Stimulated activated CD8-positive, alpha-beta memory T cell treated with anti-CD3 and anti-CD28 coated beads, Interleukin-7, amount 100 ng/mL, for 48 hours (primary cell): ENCODE measurements around the gene ISOC2.
"Not testable (repeated sequence)": the region's sequence is repeated elsewhere in the genome, so short reads cannot be mapped to it uniquely, and the experiment has no call there.

ENCODE experiments used
- DNase-seq, 2 donors: peaks; one replicate each; pipeline ENCODE4 v3.0.0-alpha.2; 2020; ENCODE audit warnings: low read depth in 1 of 2; ENCODE audit errors: extremely low read depth in 1 of 2

The ISOC2 gene

DNA sequence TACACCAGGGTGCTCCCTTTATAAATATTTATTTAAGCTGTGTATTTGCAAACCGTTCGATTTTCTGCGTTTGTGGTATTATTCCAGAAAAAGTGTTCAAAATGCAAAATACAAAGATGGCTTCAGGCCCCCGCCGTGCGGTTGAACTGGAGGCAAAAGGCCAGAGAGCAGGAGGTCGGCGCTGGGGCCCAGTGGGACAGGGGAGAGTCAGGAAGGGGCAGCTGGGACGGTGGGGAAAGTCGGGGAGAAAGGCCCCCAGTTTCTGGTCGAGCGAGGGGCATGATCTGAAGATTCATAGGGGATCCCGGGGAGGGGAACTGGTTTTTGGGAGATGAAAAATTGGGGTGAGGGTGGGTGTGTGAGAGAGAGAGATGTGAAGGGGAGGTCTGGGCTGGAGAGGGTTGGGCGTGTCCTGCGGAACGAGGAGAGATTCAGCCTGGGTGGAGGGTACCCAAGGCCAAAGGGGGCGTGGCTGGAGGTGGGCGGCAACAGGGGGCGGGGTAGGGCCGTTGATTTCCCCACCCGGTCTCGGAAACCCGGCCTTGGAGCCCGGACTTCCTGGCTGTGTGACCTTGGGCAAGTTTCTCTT is 678 bp downstream of the ISOC2 start:
- peak; percentile 27 to 33 for DNase-seq

DNA sequence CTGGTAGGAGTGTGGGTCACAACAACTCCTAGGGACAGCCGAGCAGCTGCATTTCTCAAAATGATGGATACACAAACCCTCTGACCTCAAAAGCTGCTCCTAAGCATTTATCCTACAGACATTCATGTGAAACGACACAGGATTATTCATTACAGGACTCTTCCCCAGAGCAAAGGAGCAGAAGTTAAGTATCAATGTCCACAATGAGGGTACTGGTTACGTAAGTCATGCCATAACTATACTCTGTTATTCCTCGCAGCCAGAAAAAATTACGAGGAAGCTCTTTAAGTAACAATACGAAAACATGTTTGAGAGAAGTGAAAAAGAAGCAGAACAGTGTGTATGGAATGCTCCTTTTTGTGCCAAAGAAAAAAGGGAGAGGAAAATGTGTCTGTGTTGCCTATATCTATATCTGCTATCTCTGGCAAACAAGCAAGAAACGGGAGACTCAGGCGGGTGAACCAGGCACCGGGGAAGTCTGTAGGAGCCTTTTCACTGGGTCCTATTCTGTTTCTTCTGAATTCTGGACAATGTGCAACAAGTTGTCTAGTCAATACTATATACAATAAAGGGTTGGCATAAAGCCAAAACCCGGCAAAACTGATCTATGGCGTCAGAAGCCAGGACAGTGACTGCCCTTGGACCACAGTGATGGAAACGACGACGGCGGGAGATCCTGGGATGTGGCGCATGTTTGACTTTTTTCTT is 1.3 kb downstream of the ISOC2 start:
- DNase-seq: no peak

DNA sequence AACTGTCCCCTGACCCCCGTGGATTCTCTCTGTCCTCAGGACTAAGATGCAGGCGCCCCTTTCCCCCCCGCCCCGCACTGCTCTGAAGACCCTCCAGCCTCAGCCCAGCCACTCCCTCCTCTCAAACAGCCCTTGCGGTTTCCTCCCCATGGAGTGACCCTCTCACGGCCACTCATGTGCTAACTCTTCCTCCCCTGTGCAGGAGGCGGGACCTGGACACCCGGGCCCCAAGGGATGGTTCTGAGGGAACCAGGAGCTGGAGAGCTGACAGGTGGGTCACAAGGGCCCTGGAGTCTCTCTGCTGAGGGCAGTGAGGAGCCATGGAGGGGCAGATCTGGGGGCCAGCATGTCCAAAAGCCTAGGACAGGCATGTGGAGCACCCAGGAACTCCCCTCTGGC is 1.9 kb downstream of the ISOC2 start:
- no peak for DNase-seq

DNA sequence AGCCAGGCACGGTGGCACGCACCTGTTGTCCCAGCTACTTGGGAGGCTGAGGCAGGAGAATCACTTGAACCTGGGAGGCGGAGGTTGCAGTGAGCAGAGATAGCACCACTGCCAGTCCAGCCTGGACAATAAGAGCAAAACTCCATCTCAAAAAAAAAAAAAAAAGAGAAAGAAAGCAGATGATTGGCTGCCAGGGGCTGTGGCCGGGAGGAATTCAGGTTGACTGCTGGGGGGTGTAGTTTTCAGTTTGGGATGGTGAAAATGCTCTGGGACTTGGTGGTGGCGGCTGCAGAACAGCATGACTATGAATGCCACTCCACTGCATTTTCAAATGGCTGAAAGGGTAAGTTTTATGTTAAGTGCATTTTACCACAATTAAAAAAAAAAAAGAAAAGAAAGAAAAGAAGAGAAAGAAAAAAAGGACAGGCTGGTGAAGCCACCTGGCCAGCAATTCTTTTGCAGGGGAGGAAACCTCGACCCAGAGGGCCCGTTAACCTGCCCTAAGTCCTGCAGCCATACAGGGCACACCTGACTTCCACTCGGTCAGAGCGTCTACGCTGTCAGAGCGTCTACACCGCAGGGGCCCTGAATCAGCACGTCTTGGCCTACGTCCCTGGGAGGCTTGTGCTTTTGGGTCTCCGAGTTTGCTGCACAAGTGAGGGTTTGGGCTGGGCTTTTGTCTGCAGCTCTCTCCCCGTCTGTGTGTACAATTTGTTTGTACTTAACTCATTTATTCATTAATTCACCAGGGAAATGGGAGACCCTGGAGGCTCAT is 3.6 kb downstream of the ISOC2 start:
- no peak for DNase-seq

DNA sequence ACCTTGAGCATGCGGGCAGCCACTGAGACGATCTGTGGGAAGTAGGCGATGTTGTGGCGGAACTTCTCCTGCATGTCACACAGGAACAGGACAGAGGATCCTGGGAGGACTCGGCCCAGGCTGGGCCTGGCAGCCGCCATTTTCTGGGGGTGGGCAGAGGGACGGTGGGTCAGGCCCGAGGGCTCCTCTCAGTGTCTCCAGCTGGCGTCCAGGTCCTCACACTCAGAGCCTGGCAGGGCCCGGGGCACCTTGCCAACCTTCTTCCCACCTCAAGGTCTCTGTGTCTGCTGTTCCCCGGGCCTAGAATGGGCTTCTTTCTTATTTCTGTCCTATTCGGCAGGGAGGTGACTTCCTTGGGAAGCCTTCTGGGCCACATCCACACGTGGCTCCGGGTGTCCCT is 5.1 kb downstream of the ISOC2 start:
- no peak for DNase-seq

DNA sequence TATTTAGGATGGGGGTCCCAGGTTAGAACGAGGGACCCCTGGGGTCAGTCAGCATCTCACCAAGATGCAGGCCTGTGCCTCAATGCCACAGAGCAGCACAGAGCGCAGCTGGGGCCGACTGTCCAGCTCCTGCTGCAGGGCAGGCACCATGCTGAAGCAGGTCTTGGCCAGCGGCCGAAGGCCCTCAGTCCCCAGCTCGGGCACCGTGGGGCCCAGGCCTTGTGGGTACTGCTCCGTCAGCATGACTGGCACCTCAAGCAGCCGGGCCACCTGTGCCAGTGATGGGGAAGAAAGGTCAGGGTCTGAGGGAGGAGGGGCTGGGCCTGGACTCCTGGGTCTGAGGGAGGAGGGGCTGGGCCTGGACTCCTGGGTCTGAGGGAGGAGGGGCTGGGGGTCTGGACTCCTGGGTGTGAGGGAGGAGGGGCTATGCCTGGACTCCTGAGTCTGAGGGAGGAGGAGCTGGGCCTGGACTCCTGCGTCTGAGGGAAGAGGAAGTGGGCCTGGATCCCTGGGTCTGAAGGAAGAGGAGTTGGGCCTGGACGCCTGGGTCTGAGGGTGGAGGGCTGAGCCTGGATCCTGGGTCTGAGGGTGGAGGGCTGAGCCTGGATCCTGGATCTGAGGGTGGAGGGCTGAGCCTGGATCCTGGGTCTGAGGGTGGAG is 5.7 kb downstream of the ISOC2 start:
- DNase-seq: no peak

DNA sequence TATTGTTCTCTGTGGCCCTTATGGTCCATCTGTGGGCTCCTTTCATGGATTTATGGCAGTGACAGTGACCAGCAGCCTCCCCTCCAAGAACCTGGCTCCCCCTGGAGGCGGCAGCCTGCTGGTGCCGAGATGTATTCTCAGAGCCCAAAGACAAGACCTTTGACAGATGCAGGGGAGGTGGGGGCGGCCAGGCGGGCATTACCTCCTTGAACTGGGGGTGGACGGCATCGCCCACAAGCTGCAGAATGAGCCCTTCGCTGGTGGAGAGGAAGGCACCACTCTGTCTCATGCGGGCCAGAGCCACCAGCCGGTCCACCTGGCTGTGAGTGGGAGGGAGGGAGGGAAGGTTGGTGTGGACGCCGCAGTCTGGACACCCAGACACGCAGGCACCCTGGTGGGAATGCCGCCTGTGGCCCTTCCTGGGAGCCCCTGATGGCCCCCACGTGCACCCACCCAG is 6.6 kb downstream of the ISOC2 start:
- no peak for DNase-seq

DNA sequence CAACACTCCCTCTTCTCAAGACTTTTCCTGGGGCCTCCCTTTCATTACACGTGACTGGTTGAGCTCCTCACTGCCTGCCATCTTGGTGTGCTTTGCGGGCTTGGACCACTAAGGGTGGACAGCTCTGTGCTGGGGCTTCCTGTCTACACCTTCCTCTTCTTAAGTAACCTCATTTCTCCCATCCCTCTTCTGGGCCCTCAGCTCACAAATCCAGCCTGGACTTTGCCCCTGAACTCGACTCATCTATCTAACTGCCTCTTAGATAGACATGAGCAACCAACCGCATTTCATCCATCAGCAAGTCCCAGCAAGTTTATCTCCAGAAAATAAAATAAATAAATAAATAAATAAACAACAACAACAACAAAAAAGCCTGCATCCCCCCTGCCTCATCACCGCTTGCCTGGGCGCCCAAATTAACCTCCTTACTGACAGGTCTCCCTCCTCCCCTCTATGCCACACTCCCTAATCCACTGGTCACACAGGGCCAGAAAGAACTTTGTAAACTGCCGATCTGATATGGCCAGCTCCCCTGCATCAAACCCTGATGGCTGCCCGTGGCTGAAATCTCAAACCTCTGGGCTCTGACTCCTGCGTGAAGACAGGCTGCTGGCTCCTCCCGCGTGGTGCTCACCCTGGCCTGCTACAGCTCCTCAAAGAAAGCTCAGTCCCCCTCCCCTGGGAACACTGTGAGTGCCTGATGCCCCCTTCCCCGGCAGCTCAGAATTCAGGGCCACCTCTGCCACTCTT is 7.8 kb downstream of the ISOC2 start:
- DNase-seq: no peak

DNA sequence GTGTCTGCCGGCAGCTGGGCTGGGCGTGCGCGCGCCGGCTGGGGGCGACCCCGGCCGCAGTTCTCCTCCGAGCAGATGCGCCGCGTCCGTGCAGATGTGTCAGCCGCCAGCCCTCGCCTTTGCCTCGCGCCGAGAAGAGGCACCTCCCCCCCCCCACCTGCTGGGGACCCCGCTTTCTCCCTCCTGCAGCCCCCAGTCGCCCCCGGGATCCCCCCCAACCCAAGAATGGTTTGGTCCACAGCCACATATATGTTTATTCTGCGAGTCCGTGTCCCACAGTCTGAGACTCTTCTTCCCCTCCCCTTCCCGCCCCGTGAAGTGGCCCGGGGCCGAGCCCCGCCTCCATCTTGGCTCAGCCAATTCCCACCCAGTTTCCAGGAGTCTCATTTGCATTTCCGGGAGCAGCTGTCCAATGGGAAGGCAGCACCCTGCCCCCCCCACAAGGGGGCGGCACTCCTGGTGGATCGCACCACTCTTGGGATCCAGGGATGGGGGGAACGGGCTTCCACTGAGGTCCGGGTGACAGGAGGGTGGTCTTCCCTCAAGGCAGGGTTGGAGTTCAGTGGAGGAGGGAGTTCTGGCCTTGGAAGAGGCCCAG is 8.6 kb downstream of the ISOC2 start:
- peak in 1 of 2 donors; percentile 16 for DNase-seq

DNA sequence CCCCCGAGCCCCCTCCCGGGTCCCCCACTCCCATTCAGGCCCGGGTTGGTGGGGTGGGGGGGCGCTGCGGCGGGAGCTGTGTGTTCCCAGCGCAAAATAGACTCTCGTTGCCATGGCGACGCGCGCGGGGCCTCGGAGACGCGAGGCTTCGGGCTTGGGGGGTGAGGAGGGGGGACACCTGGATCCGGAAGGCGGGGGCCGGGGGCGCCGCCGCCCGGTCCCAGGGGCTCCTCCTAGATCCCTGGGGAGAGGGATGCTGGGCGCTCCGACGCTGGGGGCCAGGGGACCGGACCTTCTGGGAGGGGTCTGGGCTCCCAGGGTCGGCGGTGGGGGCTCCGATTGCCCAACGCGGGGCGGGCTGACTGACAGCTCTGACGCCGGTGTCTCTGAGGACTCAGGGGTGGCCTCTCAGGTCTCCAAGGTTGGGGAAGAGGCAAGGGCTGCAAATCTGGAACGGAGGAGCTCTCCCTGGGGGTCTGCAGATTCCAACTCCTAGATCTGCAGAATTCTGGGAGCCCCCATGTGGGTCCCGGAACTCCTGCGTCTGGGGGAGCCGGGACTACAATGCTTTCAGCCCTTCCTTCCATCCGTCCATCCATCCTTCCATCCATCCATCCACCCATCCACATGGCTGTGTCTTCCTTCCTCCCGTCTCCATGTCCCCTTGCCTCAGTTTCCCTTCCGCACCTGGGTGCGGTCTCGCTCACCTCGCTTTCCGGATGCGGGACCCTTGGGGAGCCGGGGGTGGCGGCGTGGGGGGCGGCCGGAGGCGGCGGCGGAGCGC is 9.3 kb downstream of the ISOC2 start:
- DNase-seq: no peak

DNA sequence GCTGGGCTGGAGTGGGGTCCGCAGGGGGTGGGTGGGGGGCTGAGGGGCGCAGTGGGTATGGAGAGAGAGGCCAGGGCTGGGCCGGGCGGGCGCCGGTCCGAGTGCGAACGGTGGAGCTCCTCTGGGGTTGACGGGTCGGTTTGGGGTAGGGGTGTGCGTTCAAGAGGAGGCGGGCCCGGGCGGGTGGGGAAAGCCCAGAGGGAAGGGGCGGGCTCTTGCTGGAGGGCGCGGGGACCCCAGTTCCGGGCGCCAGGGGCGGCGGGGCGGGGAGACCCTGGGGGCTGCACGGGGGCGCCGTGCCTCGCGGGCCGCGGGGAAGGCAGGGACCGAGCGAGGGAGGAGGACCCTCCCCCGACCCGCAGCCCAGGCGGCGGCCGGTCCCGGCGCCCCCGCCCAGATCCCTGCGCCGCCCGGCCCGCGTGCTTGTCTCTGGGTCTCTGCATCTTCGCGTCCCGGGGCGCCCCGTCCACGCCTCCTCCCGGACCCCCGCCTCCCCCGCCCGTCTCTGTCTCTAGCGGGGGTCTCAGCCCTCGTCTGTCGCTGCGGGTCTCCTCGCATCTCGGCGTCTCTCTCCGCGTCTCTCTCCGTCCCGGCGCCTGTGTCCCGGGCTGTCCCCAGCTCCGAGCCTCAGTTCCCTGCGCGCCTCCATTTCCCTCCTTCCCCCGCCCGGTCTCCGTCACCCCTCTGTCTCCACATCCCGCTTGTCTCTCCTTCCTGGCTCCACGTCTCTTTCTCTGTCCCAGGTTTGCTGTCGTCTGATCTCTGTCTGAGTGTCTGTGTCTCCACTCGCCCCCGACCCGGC is 10.1 kb downstream of the ISOC2 start:
- DNase-seq: no peak

DNA sequence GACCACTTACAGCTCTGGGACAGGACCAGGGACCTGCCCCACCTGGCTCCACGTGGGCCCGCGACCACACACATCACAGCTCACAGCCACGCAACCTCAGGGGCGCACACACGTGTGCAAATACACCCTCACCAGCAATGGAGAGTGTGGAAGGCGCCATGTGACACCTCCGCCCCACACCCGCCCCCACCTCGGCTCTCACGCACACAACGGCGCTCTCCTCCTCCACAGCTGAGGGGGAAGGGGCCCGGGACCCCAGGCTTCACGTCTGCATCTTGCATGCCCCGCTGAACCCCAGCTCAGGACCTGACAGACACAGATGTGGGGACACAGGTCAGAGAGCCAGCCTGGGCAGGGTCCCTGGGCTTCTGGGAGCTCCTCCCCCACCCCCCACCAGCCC is 12.0 kb downstream of the ISOC2 start:
- DNase-seq: no peak

DNA sequence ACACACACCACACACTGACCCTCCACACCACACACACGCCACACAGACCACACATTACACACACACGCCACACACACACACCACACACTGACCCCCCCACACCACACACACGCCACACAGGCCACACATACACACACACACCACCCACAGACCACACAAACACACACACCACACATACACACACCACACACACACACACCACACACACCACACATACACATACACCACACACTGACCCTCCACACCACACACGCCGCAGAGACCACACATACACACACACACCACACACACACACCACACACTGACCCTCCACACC is 13.3 kb downstream of the ISOC2 start:
- DNase-seq: not testable (repeated sequence)

DNA sequence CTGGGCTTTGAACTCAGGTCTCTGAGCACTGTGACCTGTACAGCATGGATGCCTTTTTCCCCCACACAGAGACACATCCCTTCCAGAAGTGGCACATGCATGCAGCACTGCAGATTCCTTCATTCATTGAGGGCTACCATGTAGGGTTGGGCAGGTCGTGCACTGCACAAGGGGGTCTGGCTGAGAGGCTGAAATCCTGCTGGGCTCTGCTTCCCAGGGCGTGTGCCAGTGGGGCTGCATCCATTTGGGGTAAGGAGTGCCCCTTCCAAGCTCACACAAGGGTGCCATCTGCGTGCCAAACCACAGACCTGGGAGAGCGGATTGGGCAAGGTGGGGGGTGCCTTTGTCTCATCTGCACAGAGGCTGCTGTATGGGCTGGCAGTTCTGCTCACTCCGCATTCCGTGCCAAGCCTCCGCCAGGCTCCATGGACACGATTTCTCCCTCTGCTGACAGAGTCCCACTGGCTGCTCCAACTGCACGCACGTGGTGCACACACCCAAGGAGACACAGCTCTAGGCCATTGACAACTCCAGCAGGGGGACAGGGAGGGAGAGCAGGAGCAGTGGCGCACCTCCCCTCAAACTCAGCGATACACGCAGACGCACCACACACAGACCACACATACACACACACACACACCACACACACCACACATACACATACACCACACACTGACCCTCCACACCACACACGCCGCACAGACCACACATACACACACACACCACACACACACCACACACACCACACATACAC is 13.8 kb downstream of the ISOC2 start:
- no peak for DNase-seq

DNA sequence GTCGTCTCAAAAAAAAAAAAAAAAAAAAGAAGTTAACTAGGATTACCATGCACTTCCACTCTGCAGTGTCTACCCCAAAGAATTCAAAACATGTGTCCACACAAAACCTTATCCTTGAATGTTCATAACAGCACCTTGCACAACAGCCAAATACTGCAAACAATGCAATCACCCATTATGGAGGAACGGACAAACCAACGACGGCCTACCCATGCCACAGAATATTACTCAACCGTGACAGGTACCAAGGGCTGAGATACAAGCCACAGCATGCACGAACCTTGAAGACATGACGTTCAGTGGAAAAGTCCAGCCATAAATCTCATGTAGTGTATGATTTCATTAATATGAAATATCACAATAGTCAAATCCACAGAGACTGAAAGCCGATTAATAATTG is 15.4 kb downstream of the ISOC2 start:
- DNase-seq: no peak

DNA sequence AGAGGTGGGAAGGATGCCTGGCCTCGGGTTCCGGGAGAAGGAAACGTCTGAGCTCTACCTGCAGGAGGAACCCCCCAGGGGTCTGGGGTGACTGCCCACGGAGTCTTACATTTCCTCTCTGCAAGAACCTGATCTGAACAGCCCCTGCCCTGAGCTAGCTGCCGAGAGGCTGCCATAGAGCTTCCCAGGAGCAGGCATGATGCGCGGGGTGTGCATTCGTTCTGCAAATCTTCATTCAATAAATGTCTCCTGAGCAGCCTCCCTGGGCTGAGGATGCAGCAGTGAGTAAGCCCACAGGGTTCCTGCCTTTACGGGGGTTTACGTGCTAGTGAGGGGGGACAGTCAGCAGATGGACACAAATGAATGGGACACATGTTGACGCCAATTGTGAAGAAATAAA is 16.8 kb downstream of the ISOC2 start:
- DNase-seq: no peak

DNA sequence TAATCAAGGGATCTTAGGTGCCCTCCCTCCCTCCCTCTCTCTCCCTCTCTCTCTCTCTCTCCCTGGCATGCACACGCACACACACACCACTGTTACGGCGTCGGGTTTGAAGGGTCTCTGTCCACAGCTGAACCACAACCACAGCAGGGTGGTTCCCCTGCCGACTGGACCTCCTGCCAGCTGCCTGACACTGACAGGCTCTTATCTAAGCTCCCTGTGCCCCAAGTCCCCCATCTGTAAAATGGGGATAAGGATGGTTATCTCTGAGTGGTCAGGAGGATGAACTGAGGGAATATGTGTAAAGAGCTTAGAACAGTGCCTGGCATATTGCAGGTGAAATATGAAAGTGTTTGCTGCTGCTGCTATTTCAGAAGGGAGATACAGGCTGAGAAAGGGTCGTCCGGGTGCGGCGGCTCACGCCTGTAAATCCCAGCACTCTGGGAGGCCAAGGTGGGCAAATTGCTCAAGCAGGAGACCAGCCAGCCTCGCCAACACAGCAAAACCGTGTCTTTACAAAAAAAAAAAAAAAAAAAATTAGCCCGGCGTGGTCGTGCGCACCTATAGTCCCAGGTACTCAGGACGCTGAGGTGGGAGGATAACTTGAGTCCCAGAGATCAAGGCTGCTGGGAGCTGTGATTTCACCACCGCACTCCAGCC is 17.5 kb downstream of the ISOC2 start:
- no peak for DNase-seq
